Measurements from ENCODE around the gene ABCA13.

DNA sequence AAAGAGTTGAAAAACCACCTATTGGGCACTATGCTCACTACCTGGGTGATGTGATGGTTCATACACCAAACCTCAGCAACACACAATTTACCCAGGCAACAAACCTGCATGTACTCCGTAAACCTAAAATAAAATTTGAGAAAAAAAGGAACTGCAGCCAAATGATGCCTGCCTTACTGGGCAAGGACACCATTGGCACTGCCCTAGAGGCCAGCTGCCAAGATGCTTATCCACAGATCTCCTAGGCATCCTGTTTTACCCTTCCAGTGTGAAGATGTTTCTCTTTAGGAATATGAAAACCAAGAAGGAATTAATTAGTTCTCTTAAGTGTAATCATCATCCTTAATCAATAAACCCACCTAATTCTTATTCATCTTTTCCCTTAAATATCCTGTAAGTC is 133.4 kb downstream of the ABCA13 start:
- TF ChIP-seq, protein P1, sequence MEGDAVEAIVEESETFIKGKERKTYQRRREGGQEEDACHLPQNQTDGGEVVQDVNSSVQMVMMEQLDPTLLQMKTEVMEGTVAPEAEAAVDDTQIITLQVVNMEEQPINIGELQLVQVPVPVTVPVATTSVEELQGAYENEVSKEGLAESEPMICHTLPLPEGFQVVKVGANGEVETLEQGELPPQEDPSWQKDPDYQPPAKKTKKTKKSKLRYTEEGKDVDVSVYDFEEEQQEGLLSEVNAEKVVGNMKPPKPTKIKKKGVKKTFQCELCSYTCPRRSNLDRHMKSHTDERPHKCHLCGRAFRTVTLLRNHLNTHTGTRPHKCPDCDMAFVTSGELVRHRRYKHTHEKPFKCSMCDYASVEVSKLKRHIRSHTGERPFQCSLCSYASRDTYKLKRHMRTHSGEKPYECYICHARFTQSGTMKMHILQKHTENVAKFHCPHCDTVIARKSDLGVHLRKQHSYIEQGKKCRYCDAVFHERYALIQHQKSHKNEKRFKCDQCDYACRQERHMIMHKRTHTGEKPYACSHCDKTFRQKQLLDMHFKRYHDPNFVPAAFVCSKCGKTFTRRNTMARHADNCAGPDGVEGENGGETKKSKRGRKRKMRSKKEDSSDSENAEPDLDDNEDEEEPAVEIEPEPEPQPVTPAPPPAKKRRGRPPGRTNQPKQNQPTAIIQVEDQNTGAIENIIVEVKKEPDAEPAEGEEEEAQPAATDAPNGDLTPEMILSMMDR (conservative IDR thresholded peaks at IDR 0.05 in 1 of 2, IDR thresholded peaks at IDR 0.05 in 1 of 2; ENCODE audit: extremely low read depth in 1 of 2, insufficient read depth in 1 of 2, low read depth in 1 of 2, low read length in 2 of 2): no peak
- no peak for TF ChIP-seq EZH2 (IDR thresholded peaks at IDR 0.05; ENCODE audit: borderline replicate concordance, low read length)
